Esophagus muscularis mucosa (tissue), 3 donors: Measurements from ENCODE around the gene SND1.

ENCODE experiments used
- POLR2A ChIP-seq: fragments of 450-650 bp; IDR thresholded peaks from one replicate; pipeline ENCODE4 v1.6.1; 2017; ENCODE audit warnings: antibody characterized with exemption, moderate library complexity, mild to moderate bottlenecking, low read depth
- POLR2AphosphoS5 ChIP-seq, 2 donors: sonication (generic); formaldehyde crosslinking; IDR thresholded peaks; one replicate each; pipeline ENCODE4 v1.6.1; 2017; ENCODE audit warnings: antibody characterized with exemption in 2 of 2
- TF ChIP-seq, protein P1 (sequence below), 3 experiments: fragments of 200-600 bp in 2 of 3; fragments of 450-650 bp in 1 of 3; sonication (generic) in 2 of 3; IDR thresholded peaks; one replicate each; pipeline ENCODE4 v1.5.1; 2017 to 2019; ENCODE audit warnings: antibody characterized with exemption in 3 of 3, mild to moderate bottlenecking in 2 of 3, moderate library complexity in 1 of 3

DNA sequence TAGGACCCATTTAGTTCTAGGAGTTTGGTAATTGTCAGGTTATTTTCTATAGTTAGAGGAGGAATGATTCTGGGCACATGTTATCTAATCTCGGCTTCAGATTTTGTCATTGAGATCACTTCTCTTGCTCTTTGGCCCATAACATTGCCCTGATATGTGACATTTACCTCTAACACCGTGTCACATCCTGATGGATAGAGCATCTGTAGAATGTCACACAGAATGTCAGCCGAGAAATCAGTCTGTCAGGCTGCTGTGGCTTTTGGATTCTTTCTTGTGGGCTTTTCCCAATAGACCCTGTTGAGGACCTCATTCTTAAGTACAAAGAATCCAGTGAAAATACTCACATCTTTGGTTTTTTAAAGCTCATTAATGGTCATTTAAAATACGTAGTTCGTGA, 236.8 kb downstream of the SND1 start:
- TF ChIP-seq, protein P1, sequence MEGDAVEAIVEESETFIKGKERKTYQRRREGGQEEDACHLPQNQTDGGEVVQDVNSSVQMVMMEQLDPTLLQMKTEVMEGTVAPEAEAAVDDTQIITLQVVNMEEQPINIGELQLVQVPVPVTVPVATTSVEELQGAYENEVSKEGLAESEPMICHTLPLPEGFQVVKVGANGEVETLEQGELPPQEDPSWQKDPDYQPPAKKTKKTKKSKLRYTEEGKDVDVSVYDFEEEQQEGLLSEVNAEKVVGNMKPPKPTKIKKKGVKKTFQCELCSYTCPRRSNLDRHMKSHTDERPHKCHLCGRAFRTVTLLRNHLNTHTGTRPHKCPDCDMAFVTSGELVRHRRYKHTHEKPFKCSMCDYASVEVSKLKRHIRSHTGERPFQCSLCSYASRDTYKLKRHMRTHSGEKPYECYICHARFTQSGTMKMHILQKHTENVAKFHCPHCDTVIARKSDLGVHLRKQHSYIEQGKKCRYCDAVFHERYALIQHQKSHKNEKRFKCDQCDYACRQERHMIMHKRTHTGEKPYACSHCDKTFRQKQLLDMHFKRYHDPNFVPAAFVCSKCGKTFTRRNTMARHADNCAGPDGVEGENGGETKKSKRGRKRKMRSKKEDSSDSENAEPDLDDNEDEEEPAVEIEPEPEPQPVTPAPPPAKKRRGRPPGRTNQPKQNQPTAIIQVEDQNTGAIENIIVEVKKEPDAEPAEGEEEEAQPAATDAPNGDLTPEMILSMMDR (IDR thresholded peaks at IDR 0.05), result no peak
- TF ChIP-seq POLR2A, result no peak
- TF ChIP-seq POLR2AphosphoS5 (IDR thresholded peaks at IDR 0.05), result no peak
